Endodermal cell (in vitro differentiated cells): ENCODE data around the gene KHDC3L. TPM values are rescaled to one million over a fixed set of nuclear protein-coding genes. Genes with fewer than 3 reads are reported as not detected.

Experiments
- DNase-seq: peaks from one replicate; pipeline ENCODE4 v3.0.0-alpha.2; 2017
- H3K27ac ChIP-seq: 2 replicates; pipeline ENCODE4 v1.5.1; 2013; ENCODE audit warnings: mild to moderate bottlenecking, low read depth, low read length, moderate library complexity
- H3K27me3 ChIP-seq: 2 replicates; pipeline ENCODE4 v1.6.1; 2013; ENCODE audit warnings: mild to moderate bottlenecking, low read length, moderate library complexity; ENCODE audit not compliant: insufficient read depth, control insufficient read depth, poor library complexity, severe bottlenecking
- H3K36me3 ChIP-seq: 2 replicates; pipeline ENCODE4 v1.7.0; 2013; ENCODE audit warnings: mild to moderate bottlenecking, low read length, moderate library complexity; ENCODE audit not compliant: control insufficient read depth, insufficient read depth
- H3K4me1 ChIP-seq: one replicate; pipeline ENCODE4 v1.7.0; 2013; ENCODE audit warnings: low read length; ENCODE audit not compliant: control insufficient read depth, insufficient read depth
- H3K4me3 ChIP-seq: 2 replicates; pipeline ENCODE4 v1.5.1; 2013; ENCODE audit warnings: mild to moderate bottlenecking, low read length, moderate library complexity
- H3K9ac ChIP-seq: 2 replicates; pipeline ENCODE4 v1.6.1; 2013; ENCODE audit warnings: mild to moderate bottlenecking, low read length, moderate library complexity; ENCODE audit not compliant: poor library complexity, severe bottlenecking; ENCODE audit errors: extremely low read depth
- H3K9me3 ChIP-seq: 2 replicates; pipeline ENCODE4 v1.6.1; 2013; ENCODE audit warnings: mild to moderate bottlenecking, low read length, moderate library complexity; ENCODE audit not compliant: control insufficient read depth
- H3K27ac Mint-ChIP-seq: 2 replicates; pipeline ENCODE4 v1.8.0; 2020; ENCODE audit warnings: mixed read lengths
- H3K27me3 Mint-ChIP-seq: 2 replicates; pipeline ENCODE4 v1.8.0; 2021; ENCODE audit warnings: mild to moderate bottlenecking, mixed read lengths; ENCODE audit not compliant: insufficient read depth
- H3K36me3 Mint-ChIP-seq: 2 replicates; pipeline ENCODE4 v1.8.0; 2020; ENCODE audit warnings: low read depth, mixed read lengths
- H3K4me1 Mint-ChIP-seq: 2 replicates; pipeline ENCODE4 v1.8.0; 2020; ENCODE audit warnings: mixed read lengths
- H3K4me3 Mint-ChIP-seq: 2 replicates; pipeline ENCODE4 v1.8.0; 2020; ENCODE audit warnings: mild to moderate bottlenecking, moderate library complexity, mixed read lengths
- H3K9me3 Mint-ChIP-seq: 2 replicates; pipeline ENCODE4 v1.8.0; 2020; ENCODE audit warnings: mild to moderate bottlenecking, mixed read lengths
- CTCF ChIP-seq: fragments of 200-600 bp; sonication (generic); conservative IDR thresholded peaks from 2 replicates; pipeline ENCODE4 v1.5.0; 2021; ENCODE audit warnings: antibody characterized with exemption, mild to moderate bottlenecking
- WGBS, 2 experiments: methylation state at CpG; one replicate each; pipeline versions ENCODE4 v1.1.5 to v1.1.7; 2013; ENCODE audit warnings: missing lambda C conversion rate in 2 of 2, mixed read lengths in 1 of 2; ENCODE audit not compliant: insufficient coverage in 1 of 2, insufficient read length in 1 of 2; 5-methylcytosine and 5-hydroxymethylcytosine counted together
- long read RNA-seq, 4 experiments: library from polyadenylated mRNA in 2 of 4; library from RNA in 1 of 4; library from capped mRNA in 1 of 4; stranded (forward) in 3 of 4; unstranded in 1 of 4; transcript quantifications; one replicate each; pipeline ENCODE4 v2.0.0, GENCODE V29; 2020 to 2021; ENCODE audit warnings: inconsistent platforms in 1 of 4
- polyA plus RNA-seq, 2 experiments: library from polyadenylated mRNA; stranded (reverse); fragments of 50-300 nt; gene quantifications; one replicate each; pipeline ENCODE4 v1.2.3, GENCODE V29; 2013
- total RNA-seq, 2 donors: library from RNA; stranded (reverse); fragmentation: NEBNext Ultra II Directional in 1 of 2; extraction: Animal tissue kit (Norgen Biotek cat#: 25700) in 1 of 2; gene quantifications; 2 replicates in 1 of 2; 3 replicates in 1 of 2; pipeline ENCODE4 v1.2.1, GENCODE V29; 2021

The KHDC3L gene
- not detected for total RNA-seq
- polyA plus RNA-seq (2013, experiment 1 of 2), result not detected
- not detected for polyA plus RNA-seq (2013, experiment 2 of 2)
- long read RNA-seq, experiment 1, result 0 reads
- long read RNA-seq, experiment 2, result 0 reads
- long read RNA-seq, experiment 3, result 0 reads
- long read RNA-seq, experiment 4, result 0 reads

GRCh38 chr6:73362358-73362757 is at the start of gene KHDC3L:
Gene KHDC3L, plus strand, starts transcription at chr6:73362658. Its CDS starts 72 bp downstream, at chr6:73362730.
- no peak within 1 kb of the TSS for H3K4me3 ChIP-seq
- H3K9ac ChIP-seq, result no peak within 1 kb of the TSS
- WGBS, 2 experiments, result 95 to 97% methylated on average over 20 to 23 of the region's 23 CpGs
- no peaks in the 10 kb centered on the region for H3K9me3 Mint-ChIP-seq
- no peaks in the 10 kb centered on the region for H3K27me3 Mint-ChIP-seq
- no peak for DNase-seq
- H3K36me3 Mint-ChIP-seq, result no peaks in the 10 kb centered on the region
- H3K27ac Mint-ChIP-seq, result no peak within 1 kb of the TSS
- H3K36me3 ChIP-seq, result no peaks in the 10 kb centered on the region
- H3K4me1 Mint-ChIP-seq, result no peaks in the 10 kb centered on the region
- H3K27ac ChIP-seq, result no peak within 1 kb of the TSS
- TF ChIP-seq CTCF, result no peak
- no peaks in the 10 kb centered on the region for H3K27me3 ChIP-seq
- no peaks in the 10 kb centered on the region for H3K4me1 ChIP-seq
- no peaks in the 10 kb centered on the region for H3K9me3 ChIP-seq
- H3K4me3 Mint-ChIP-seq, result no peak within 1 kb of the TSS

GRCh38 chr6:73314577-73315492 is 47.6 kb upstream of the KHDC3L start:
- no peak for DNase-seq
- no peaks in the 10 kb centered on the region for H3K27me3 ChIP-seq
- WGBS, 2 experiments, result 94% methylated on average over 41 to 61 of the region's 61 CpGs
- no peak for TF ChIP-seq CTCF
- H3K36me3 ChIP-seq, result no peaks in the 10 kb centered on the region
- peaks cover 17% of the 10 kb centered on the region for H3K36me3 Mint-ChIP-seq
- H3K27ac Mint-ChIP-seq, result no peak overlapping the region
- no peaks in the 10 kb centered on the region for H3K4me1 ChIP-seq
- peaks cover 45% of the 10 kb centered on the region for H3K27me3 Mint-ChIP-seq
- no peak overlapping the region for H3K9ac ChIP-seq
- H3K4me3 Mint-ChIP-seq, result peak overlapping the region; percentile 35
- peaks cover 9% of the 10 kb centered on the region for H3K9me3 ChIP-seq
- H3K27ac ChIP-seq, result no peak overlapping the region
- H3K4me3 ChIP-seq, result no peak overlapping the region
- peaks cover 4% of the 10 kb centered on the region for H3K4me1 Mint-ChIP-seq
- H3K9me3 Mint-ChIP-seq, result peaks cover 41% of the 10 kb centered on the region

GRCh38 chr6:73323323-73323722 is 39.1 kb upstream of the KHDC3L start:
- no peaks in the 10 kb centered on the region for H3K9me3 ChIP-seq
- no peak for TF ChIP-seq CTCF
- H3K9ac ChIP-seq, result no peak overlapping the region
- H3K27ac ChIP-seq, result no peak overlapping the region
- Mint-ChIP-seq H3K4me3 (no peak overlapping the region), H3K4me1 (no peaks in the 10 kb centered on the region), H3K27me3 (no peaks in the 10 kb centered on the region), H3K27ac (no peak overlapping the region), H3K9me3 (peaks cover 17% of the 10 kb centered on the region), H3K36me3 (no peaks in the 10 kb centered on the region)
- no peak overlapping the region for H3K4me3 ChIP-seq
- 93% methylated on average over 2 of the region's 2 CpGs; no CpG with 5 or more reads in 1 of the 2 experiments for WGBS, 2 experiments
- no peaks in the 10 kb centered on the region for H3K36me3 ChIP-seq
- no peaks in the 10 kb centered on the region for H3K27me3 ChIP-seq
- H3K4me1 ChIP-seq, result no peaks in the 10 kb centered on the region
- DNase-seq, result peak; percentile 53
